NCI-H82 (cell line): Measurements from ENCODE around the gene FBXW10B.
"Not testable (repeated sequence)": the region's sequence is repeated elsewhere in the genome, so short reads cannot be mapped to it uniquely, and the experiment has no call there.

Experiments used
- DNase-seq: peaks from one replicate; lab custom pipeline; 2025; lab: John Stamatoyannopoulos, UW

The FBXW10B gene, protein sequence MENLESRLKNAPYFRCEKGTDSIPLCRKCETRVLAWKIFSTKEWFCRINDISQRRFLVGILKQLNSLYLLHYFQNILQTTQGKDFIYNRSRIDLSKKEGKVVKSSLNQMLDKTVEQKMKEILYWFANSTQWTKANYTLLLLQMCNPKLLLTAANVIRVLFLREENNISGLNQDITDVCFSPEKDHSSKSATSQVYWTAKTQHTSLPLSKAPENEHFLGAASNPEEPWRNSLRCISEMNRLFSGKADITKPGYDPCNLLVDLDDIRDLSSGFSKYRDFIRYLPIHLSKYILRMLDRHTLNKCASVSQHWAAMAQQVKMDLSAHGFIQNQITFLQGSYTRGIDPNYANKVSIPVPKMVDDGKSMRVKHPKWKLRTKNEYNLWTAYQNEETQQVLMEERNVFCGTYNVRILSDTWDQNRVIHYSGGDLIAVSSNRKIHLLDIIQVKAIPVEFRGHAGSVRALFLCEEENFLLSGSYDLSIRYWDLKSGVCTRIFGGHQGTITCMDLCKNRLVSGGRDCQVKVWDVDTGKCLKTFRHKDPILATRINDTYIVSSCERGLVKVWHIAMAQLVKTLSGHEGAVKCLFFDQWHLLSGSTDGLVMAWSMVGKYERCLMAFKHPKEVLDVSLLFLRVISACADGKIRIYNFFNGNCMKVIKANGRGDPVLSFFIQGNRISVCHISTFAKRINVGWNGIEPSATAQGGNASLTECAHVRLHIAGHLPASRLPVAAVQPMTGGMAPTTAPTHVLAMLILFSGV

DNA sequence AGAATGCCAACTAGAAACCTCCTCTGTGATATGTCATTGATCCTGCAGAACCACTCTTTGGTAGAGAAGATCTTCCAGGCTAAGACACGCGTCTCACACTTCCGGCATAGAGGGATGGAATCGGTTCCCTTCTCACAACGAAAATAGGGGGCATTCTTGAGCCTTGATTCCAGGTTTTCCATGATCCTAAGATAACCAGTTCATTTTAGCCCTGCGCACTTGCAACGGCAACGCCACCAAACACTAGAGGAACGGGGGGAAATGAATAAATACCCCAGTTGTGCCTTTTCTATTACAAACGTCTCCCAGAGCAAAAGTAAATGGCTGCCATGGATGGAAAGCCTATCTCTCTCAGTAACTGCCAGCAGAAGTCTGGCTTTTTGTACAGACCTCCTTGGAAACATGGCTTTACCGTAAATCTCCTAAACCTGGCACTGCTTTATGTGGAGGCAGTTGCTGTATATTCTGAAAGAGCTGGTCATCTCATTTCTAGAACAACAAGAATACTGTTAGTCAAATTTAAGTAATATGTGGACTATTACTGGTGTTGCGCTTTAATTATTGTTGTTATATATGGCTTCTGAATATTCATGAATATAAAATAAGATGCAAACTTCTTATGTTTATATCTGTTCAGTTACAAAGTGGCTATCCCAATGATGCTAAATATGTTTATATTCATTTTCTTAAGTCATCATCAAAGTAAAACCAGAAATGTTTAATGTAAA lies at the start of gene FBXW10B:
Gene FBXW10B (minus strand): TSS at position 374 of the 728 bp plus-strand sequence. CDS start 192 bp downstream, at position 182.
- not testable (repeated sequence) for DNase-seq

DNA sequence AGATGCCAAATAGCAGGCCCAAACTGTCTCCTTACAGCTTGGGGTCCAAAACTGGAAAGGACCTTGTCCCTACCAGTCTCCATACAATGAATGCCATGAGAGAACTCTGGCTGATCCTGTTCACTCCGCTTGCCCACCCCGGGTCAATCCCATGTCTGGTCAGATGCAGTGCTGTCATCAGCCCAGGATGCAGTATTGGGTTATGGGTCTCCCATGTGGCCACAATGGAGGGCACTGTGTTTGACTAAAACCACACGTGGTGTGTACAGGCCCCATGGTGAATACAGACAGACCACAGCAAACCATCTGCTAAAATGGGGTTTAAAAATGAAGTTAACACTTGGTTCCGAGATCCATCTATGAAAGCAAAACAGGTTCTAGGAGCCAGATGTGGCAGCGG lies 44.2 kb upstream of the FBXW10B start:
- DNase-seq, result no peak

- no peak for DNase-seq
These were observed 43.7 kb upstream of the FBXW10B start for GRCh38 chr17:15663176-15663575.

- no peak for DNase-seq
These were observed 43.2 kb upstream of the FBXW10B start for GRCh38 chr17:15662681-15663080.

DNA sequence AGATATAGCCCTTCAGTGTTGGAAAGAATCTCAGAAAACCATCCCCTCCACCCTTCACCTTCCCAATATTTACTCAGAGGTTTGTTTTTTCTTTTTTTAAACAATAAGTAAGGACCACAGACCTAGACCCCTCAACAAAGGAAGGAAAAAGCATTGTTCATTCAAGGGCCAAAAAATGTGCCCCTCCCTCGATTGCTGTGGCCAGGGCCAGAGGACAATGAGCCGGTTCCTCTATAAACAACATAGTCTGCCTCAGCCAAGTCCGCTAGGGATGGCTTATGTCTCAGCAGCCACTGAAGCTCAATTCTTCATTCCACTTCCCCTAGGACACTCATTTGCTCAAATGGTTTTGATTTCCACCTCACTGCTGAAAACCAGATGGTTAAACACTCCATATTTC lies 40.6 kb upstream of the FBXW10B start:
- no peak for DNase-seq

- no peak for DNase-seq
These were observed 40.2 kb upstream of the FBXW10B start for GRCh38 chr17:15659663-15660062.

- no peak for DNase-seq
These were observed 39.7 kb upstream of the FBXW10B start for GRCh38 chr17:15659236-15659635.

DNA sequence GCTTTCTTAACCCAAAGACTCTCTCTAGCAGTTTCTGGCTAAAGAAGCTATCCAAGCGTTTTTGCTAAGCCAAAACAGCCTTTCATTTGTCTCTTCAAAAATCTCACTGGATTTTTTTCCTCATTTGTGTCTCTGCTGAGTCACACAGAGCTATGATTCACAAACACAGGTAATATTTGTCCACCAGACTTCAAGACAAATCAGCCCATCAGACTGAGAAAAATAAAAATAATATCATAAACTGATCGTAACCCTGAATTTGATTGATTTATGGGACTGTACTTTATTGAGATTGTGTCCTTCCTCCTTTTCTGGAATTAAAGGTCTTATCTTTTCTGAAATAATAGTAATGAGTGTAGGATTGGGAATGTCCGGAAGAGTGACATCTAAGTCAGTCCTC lies 38.8 kb upstream of the FBXW10B start:
- DNase-seq, result no peak

DNA sequence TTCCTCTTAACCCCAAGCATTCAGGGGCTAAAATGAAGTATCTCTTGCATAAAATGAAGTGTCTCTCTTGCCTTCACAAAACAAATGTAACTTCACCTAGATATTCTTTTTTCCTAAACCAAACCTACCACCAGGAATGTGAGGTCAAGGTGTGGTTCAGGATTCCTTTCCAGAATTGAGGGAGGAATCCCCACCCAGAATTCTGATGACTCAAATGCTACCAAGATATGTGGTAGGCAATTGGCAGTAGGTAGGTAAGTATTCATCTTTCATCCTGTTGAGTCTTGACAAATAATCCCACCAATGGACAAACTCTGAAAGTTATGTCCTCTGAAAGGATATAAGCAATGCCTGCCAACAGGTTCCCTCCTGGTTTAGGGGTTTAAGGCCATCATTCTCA lies 38.4 kb upstream of the FBXW10B start:
- no peak for DNase-seq

- peak; percentile 31 for DNase-seq
These were observed 35.5 kb upstream of the FBXW10B start for GRCh38 chr17:15654886-15655561.

DNA sequence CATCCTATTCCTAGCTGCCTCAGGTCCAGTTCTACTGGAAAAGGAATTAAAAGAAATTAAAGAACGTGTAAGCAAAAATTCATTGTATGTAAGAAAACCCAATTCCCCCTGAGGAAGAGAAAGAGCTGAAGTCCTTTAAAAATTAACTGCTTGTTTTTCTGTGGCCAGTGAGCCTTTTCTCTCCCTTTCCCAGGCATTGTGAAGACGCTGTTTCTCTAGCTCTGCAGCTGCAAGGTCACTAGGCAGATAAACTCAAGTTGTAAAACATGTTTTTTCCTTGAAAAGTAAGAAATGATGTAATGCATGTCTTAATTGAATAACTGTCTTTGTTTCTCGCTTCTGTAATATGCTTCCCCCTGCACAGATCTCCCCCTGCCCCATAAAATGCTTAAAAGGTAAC lies 34.9 kb upstream of the FBXW10B start:
- not testable (repeated sequence) for DNase-seq

GRCh38 chr17:15652960-15653359 lies 33.5 kb upstream of the FBXW10B start:
- DNase-seq, result no peak

DNA sequence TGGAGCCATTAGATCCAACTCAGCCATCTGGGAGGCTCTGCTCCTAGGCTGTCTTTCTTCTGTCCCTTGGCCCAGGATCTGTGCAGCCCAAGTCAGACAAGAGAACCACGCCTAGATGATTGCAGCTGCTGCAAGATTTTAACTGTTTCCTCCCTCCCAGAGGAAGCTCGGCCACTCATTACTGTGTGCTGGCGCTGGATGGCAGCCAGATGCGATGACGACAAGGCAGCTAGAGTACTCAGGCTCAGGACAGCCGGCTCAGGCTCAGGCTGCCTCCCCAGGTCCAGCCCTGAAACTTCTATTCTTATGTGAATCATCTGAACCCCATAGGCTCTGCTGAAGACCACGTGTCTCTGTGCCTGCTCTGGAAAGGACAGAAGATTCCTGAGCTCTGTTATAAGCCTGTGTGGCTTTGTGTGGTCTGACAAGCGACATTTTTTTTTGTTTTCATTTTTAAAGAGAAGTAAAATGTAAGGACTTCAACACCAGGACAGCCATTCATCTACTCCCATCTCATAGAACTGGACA lies 32.1 kb upstream of the FBXW10B start:
- peak; percentile 80 for DNase-seq

GRCh38 chr17:15650741-15651582 lies 31.5 kb upstream of the FBXW10B start:
- no peak for DNase-seq

- DNase-seq, result no peak
These were observed 30.4 kb upstream of the FBXW10B start for GRCh38 chr17:15649861-15650421.

- no peak for DNase-seq
These were observed 28.9 kb upstream of the FBXW10B start for GRCh38 chr17:15648386-15648785.

DNA sequence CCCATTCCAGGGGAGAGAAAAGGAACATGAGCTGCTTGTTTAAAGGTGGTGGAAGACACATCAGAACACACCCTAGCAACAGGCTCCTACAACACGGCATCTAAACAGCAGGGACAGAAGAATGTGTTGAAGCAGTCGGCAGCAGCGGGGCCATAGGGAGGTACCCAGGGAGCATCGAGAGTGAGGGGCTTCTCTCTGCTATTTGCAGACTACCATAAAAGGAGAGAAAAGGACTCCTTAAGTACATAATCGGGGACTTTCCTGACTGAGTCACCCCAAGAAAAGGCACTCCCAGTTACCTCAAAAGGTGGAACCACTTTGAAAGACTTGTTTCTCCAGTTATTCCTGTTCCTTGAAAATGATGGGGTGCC lies 26.4 kb upstream of the FBXW10B start:
- DNase-seq, result not testable (repeated sequence)

GRCh38 chr17:15645099-15645941 lies 25.8 kb upstream of the FBXW10B start:
- not testable (repeated sequence) for DNase-seq

DNA sequence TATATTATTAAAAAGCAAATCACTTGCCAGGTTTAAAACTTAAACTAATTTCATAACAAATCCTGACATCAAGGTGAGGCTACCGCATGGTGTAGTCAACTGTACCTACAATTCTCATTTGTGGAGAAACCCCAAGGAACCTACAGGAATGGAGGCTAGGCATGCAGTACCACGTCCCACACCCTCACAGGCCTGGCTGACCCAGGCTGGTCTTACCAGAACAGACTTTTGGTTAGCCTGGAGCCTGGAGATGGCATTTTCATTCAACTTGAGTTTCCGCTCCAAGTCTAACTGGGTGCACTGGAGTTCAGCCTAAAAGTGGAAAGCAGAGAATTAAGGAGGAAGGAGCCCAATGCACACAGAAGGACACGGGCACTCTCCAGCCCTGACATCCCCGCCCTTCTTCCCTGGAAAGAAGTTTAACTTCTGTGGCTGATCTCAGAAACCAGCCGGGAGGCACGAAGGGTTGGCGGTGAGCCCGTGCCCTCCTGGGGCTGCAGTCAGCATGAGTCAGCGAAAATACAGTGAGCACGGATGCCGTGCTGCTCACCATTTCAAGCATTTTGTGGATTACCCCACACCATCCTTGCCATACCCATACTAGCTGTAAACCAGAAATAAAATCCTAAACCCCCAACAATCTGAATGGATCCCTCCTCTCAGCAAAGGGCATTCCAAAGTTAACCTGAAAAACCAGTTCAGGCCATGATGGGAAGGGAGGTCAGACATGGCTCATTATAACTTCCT lies 23.2 kb upstream of the FBXW10B start:
- DNase-seq, result not testable (repeated sequence)
